Neural cell (in vitro differentiated cells): ENCODE measurements around the gene HNRNPF.

Experiments
- CTCF ChIP-seq: fragments of 450-650 bp; IDR thresholded peaks from 2 replicates; pipeline ENCODE4 v1.5.1; 2014; ENCODE audit warnings: antibody characterized with exemption, mild to moderate bottlenecking, moderate library complexity; ENCODE audit not compliant: poor library complexity, severe bottlenecking
- EP300 ChIP-seq: fragments of 450-650 bp; conservative IDR thresholded peaks from 2 replicates; pipeline ENCODE4 v1.6.1; 2014; ENCODE audit warnings: antibody characterized with exemption, mild to moderate bottlenecking, moderate library complexity; ENCODE audit not compliant: poor library complexity, severe bottlenecking
- EZH2 ChIP-seq: fragments of 200-600, 300-800 bp; shearing (Covaris generic), sonication (generic); IDR thresholded peaks from 2 replicates; pipeline ENCODE4 v1.6.1; 2014; ENCODE audit warnings: antibody characterized with exemption, low read length, borderline replicate concordance, mild to moderate bottlenecking; ENCODE audit not compliant: insufficient read depth, poor library complexity, severe bottlenecking
- MXI1 ChIP-seq: fragments of 450-650 bp; conservative IDR thresholded peaks from 2 replicates; pipeline ENCODE4 v1.6.1; 2014; ENCODE audit warnings: antibody characterized with exemption, mild to moderate bottlenecking; ENCODE audit not compliant: poor library complexity, severe bottlenecking
- POLR2AphosphoS5 ChIP-seq: IDR thresholded peaks from 2 replicates; pipeline ENCODE4 v1.6.1; 2012
- RAD21 ChIP-seq: fragments of 450-650 bp; conservative IDR thresholded peaks from 2 replicates; pipeline ENCODE4 v1.6.1; 2014; ENCODE audit warnings: antibody characterized with exemption, mild to moderate bottlenecking, moderate library complexity
- SMC3 ChIP-seq: fragments of 450-650 bp; conservative IDR thresholded peaks from 2 replicates; pipeline ENCODE4 v1.6.1; 2014; ENCODE audit warnings: antibody characterized with exemption, mild to moderate bottlenecking, moderate library complexity; ENCODE audit not compliant: poor library complexity
- TAF1 ChIP-seq: IDR thresholded peaks from 2 replicates; pipeline ENCODE4 v1.6.1; 2012; ENCODE audit warnings: low read depth
- TF ChIP-seq, protein P1 (sequence below): IDR thresholded peaks from 2 replicates; pipeline ENCODE4 v1.6.1; 2012; ENCODE audit warnings: borderline replicate concordance

GRCh38 chr10:43436291-43437140, 27.5 kb upstream of the HNRNPF start, which contains the start of gene ZNF487:
- TF ChIP-seq CTCF, result peak; percentile 44
- peak; percentile 73 for TF ChIP-seq TAF1
- TF ChIP-seq, protein P1, sequence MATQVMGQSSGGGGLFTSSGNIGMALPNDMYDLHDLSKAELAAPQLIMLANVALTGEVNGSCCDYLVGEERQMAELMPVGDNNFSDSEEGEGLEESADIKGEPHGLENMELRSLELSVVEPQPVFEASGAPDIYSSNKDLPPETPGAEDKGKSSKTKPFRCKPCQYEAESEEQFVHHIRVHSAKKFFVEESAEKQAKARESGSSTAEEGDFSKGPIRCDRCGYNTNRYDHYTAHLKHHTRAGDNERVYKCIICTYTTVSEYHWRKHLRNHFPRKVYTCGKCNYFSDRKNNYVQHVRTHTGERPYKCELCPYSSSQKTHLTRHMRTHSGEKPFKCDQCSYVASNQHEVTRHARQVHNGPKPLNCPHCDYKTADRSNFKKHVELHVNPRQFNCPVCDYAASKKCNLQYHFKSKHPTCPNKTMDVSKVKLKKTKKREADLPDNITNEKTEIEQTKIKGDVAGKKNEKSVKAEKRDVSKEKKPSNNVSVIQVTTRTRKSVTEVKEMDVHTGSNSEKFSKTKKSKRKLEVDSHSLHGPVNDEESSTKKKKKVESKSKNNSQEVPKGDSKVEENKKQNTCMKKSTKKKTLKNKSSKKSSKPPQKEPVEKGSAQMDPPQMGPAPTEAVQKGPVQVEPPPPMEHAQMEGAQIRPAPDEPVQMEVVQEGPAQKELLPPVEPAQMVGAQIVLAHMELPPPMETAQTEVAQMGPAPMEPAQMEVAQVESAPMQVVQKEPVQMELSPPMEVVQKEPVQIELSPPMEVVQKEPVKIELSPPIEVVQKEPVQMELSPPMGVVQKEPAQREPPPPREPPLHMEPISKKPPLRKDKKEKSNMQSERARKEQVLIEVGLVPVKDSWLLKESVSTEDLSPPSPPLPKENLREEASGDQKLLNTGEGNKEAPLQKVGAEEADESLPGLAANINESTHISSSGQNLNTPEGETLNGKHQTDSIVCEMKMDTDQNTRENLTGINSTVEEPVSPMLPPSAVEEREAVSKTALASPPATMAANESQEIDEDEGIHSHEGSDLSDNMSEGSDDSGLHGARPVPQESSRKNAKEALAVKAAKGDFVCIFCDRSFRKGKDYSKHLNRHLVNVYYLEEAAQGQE, result peak; percentile 85
- TF ChIP-seq EZH2, result no peak
- peak; percentile 74 for TF ChIP-seq MXI1
- TF ChIP-seq POLR2AphosphoS5, result peak; percentile 90
- peak; percentile 41 for TF ChIP-seq SMC3
- TF ChIP-seq EP300, result peak; percentile 64
- no peak for TF ChIP-seq RAD21
